Pancreas (tissue), 10 donors: ENCODE results near the gene PRSS58. TPM values are rescaled to one million over a fixed set of nuclear protein-coding genes. Genes with fewer than 3 reads are reported as not detected.

Source experiments
- ATAC-seq, 4 donors: fragments of 200-7000 bp; cut with Tn5 transposase; one replicate each; pipeline versions ENCODE4 v1.8.0 to v1.9.1; 2020; ENCODE audit warnings: mild to moderate bottlenecking in 4 of 4, moderate library complexity in 4 of 4
- DNase-seq, 6 donors: peaks; one replicate each; pipeline ENCODE4 v3.0.0-alpha.2; 2020
- FAIRE-seq: peaks from 2 replicates; lab custom pipeline; 2012; peaks lifted over from hg19 to GRCh38; lab: Jason Lieb, UNC
- H3K27ac ChIP-seq, 4 donors: fragments of 200-600 bp; sonication (generic); 1 replicate in 3 of 4; 2 replicates in 1 of 4; pipeline versions ENCODE4 v1.5.0 to v1.8.0; 2020
- H3K27me3 ChIP-seq, 4 donors: fragments of 200-600 bp; one replicate each; pipeline ENCODE4 v1.8.0; 2021
- H3K36me3 ChIP-seq, 3 donors: fragments of 200-600 bp; sonication (generic) in 1 of 3; one replicate each; pipeline versions ENCODE4 v1.5.0 to v1.8.0; 2020 to 2021
- H3K4me1 ChIP-seq, 3 donors: fragments of 200-600 bp; one replicate each; pipeline ENCODE4 v1.8.0; 2021
- H3K4me3 ChIP-seq, 4 donors: fragments of 200-600 bp; sonication (generic) in 2 of 4; one replicate each; pipeline versions ENCODE4 v1.5.0 to v1.8.0; 2020 to 2021
- H3K9me3 ChIP-seq, 4 donors: fragments of 200-600 bp; one replicate each; pipeline ENCODE4 v1.8.0; 2021
- CTCF ChIP-seq, 4 donors: fragments of 200-600 bp; sonication (generic) in 3 of 4; IDR thresholded peaks; one replicate each; pipeline versions ENCODE4 v1.5.0 to v1.8.0; 2021; ENCODE audit warnings: antibody characterized with exemption in 4 of 4
- WGBS, 2 donors: extraction: QIAGEN DNeasy Blood & Tissue Kit; methylation state at CpG; one replicate each; pipeline ENCODE4 v1.1.7; 2013; 5-methylcytosine and 5-hydroxymethylcytosine counted together
- intact Hi-C, 3 donors: fragments of 100-400 bp; cut with DNase I; formaldehyde crosslinking; loops; one replicate each; pipeline versions ENCODE4 v1.11.1 to v1.14.2; 2022
- polyA plus RNA-seq, 2 donors: library from polyadenylated mRNA; stranded (reverse); fragments of 200-250 nt; gene quantifications; one replicate each; pipeline ENCODE4 v1.2.3, GENCODE V29; 2013
- total RNA-seq, 6 donors: library from RNA; stranded (reverse); fragmentation: NEBNext Ultra II Directional in 4 of 6; extraction: Animal tissue kit (Norgen Biotek cat#: 25700) in 4 of 6; gene quantifications; one replicate each; pipeline versions ENCODE4 v1.2.1 to v1.2.4, GENCODE V29; 2021 to 2023
- donor health status: healthy with polysubstance abuse.
- donor health status: DM: no; HTN: no; CAD: no; lungs with moderate emphysema.
- donor health status: DM: no; HTN: no; CAD: no.
- donor health status: control.
- donor health status: control.
- donor health status: Bipolar disorder and iron deficiency.
- donor health status: DM: yes; HTN: yes; CAD: no.
- donor health status: DM: no; HTN: no; CAD: no.
- donor health status: DM: no; HTN: no; CAD: no.
- donor health status: DM: yes; HTN: yes; CAD: no.

PRSS58 gene
- total and polyA plus RNA-seq, 8 donors: 0.19 TPM; not detected in 7

- no peak for FAIRE-seq
- H3K36me3 ChIP-seq: no peaks in the 10 kb centered on the region
- H3K9me3 ChIP-seq: no peaks in the 10 kb centered on the region
- TF ChIP-seq CTCF (IDR thresholded peaks at IDR 0.05): no peak
- intact Hi-C loops: no loop called here
- no peak for DNase-seq
- H3K27me3 ChIP-seq: peaks cover 0 to 3% (median 0%) of the 10 kb centered on the region in 4 donors
- ATAC-seq: no peak
- WGBS, 2 donors: 59 to 73% methylated on average over 3 of the region's 3 CpGs
- H3K4me3 ChIP-seq: no peak overlapping the region
- no peak overlapping the region for H3K27ac ChIP-seq
- no peaks in the 10 kb centered on the region for H3K4me1 ChIP-seq
Measured at GRCh38 chr7:142301299-142301698, 43.4 kb upstream of the PRSS58 start.

- H3K4me3 ChIP-seq: no peak overlapping the region
- DNase-seq (no peak), FAIRE-seq (no peak), ATAC-seq (no peak)
- no peaks in the 10 kb centered on the region for H3K9me3 ChIP-seq
- WGBS, 2 donors: 46 to 59% methylated on average over 3 of the region's 3 CpGs
- no peak overlapping the region for H3K27ac ChIP-seq
- intact Hi-C loops: no loop called here
- H3K36me3 ChIP-seq: no peaks in the 10 kb centered on the region
- TF ChIP-seq CTCF (IDR thresholded peaks at IDR 0.05): no peak
- peaks cover 0 to 3% (median 0%) of the 10 kb centered on the region in 4 donors for H3K27me3 ChIP-seq
- H3K4me1 ChIP-seq: no peaks in the 10 kb centered on the region
Measured at GRCh38 chr7:142300689-142301088, 42.8 kb upstream of the PRSS58 start.

- TF ChIP-seq CTCF (IDR thresholded peaks at IDR 0.05): no peak
- Histone ChIP-seq H3K4me3 (no peak overlapping the region), H3K27me3 (peaks cover 0 to 3% (median 0%) of the 10 kb centered on the region in 4 donors), H3K36me3 (no peaks in the 10 kb centered on the region), H3K4me1 (no peaks in the 10 kb centered on the region), H3K9me3 (no peaks in the 10 kb centered on the region), H3K27ac (no peak overlapping the region)
- 49 to 63% methylated on average over 10 of the region's 10 CpGs for WGBS, 2 donors
- intact Hi-C loops: no loop called here
- FAIRE-seq (no peak), DNase-seq (no peak), ATAC-seq (no peak)
Measured at GRCh38 chr7:142299237-142299781, 41.5 kb upstream of the PRSS58 start.

- Histone ChIP-seq H3K27me3 (peaks cover 0 to 3% (median 0%) of the 10 kb centered on the region in 4 donors), H3K27ac (no peak overlapping the region), H3K9me3 (no peaks in the 10 kb centered on the region), H3K36me3 (no peaks in the 10 kb centered on the region), H3K4me3 (no peak overlapping the region), H3K4me1 (no peaks in the 10 kb centered on the region)
- FAIRE-seq: no peak
- ATAC-seq: no peak
- 34 to 52% methylated on average over 5 of the region's 5 CpGs for WGBS, 2 donors
- no peak for TF ChIP-seq CTCF (IDR thresholded peaks at IDR 0.05)
- no peak for DNase-seq
- intact Hi-C loops: no loop called here
Measured at GRCh38 chr7:142298627-142299026, 40.8 kb upstream of the PRSS58 start.

GRCh38 chr7:142298009-142298408, 40.2 kb upstream of the PRSS58 start:
- DNase-seq (no peak), ATAC-seq (peak in 3 of 4 donors; percentile 35 to 41 (median 37)), FAIRE-seq (no peak)
- Histone ChIP-seq H3K9me3 (no peaks in the 10 kb centered on the region), H3K27ac (no peak overlapping the region), H3K27me3 (peaks cover 0 to 3% (median 0%) of the 10 kb centered on the region in 4 donors), H3K4me1 (no peaks in the 10 kb centered on the region), H3K4me3 (no peak overlapping the region), H3K36me3 (no peaks in the 10 kb centered on the region)
- no peak for TF ChIP-seq CTCF (IDR thresholded peaks at IDR 0.05)
- intact Hi-C loops: no loop called here
- 29 to 34% methylated on average over 5 of the region's 5 CpGs for WGBS, 2 donors
